ENCODE results near the gene NOC4L.

Gene NOC4L

DNA sequence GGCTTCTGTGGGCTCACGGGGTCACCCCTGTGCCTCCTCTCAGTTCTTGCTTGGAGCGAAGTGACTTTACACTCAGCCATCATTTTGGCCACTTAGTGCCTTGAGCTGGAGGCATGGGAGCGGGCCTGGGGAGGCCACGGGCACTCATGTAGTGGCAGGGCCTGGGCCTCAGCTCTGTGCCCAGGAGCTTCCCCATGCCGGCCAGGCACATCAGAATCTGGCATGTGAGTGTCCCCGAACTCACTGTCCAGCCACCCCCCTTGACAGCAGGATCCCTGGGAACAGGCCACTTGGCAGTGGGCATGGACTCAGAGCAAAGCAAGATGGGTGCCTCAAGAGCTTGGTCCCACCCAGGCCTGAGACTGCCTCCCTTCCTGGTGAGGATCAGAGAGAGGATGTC lies 29.6 kb upstream of the NOC4L start:
- Histone ChIP-seq H3K4me1 (ENCODE audit: insufficient read depth, low read length) (no peaks in the 10 kb centered on the region), H3K36me3 (ENCODE audit: insufficient read depth, low read length) (no peaks in the 10 kb centered on the region; the same call in 1 of the 2 replicates)

DNA sequence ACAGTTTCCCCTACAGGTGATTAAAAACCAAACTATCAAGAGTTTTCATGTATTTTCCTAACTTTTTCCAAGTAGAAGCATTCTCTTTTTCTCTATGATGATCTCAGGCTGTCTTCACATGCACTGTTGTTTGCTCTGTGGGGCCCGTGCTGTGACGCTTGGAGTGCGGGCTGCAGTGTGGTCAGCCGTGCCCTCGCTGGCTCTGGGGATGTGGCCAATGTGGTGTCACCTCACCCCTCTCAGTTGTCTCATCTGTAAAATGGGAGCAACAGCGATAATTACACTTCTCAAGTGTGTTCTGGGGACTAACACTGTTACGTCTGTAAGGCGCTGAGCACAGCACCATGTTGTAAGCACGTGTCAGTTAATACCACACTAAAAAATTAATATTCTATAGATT lies 28.8 kb upstream of the NOC4L start:
- Histone ChIP-seq H3K36me3 (ENCODE audit: insufficient read depth, low read length) (no peaks in the 10 kb centered on the region; the same call in 1 of the 2 replicates), H3K9me3 (ENCODE audit: control insufficient read depth, insufficient read depth, low read length) (no peaks in the 10 kb centered on the region), H3K4me1 (ENCODE audit: insufficient read depth, low read length) (no peaks in the 10 kb centered on the region), H3K9ac (ENCODE audit: low read depth, low read length) (no peak overlapping the region)

More for the DNA sequence above, 29.6 kb upstream of the NOC4L start:
- Histone ChIP-seq H3K9ac (ENCODE audit: low read depth, low read length) (no peak overlapping the region), H3K9me3 (ENCODE audit: control insufficient read depth, insufficient read depth, low read length) (no peaks in the 10 kb centered on the region)

DNA sequence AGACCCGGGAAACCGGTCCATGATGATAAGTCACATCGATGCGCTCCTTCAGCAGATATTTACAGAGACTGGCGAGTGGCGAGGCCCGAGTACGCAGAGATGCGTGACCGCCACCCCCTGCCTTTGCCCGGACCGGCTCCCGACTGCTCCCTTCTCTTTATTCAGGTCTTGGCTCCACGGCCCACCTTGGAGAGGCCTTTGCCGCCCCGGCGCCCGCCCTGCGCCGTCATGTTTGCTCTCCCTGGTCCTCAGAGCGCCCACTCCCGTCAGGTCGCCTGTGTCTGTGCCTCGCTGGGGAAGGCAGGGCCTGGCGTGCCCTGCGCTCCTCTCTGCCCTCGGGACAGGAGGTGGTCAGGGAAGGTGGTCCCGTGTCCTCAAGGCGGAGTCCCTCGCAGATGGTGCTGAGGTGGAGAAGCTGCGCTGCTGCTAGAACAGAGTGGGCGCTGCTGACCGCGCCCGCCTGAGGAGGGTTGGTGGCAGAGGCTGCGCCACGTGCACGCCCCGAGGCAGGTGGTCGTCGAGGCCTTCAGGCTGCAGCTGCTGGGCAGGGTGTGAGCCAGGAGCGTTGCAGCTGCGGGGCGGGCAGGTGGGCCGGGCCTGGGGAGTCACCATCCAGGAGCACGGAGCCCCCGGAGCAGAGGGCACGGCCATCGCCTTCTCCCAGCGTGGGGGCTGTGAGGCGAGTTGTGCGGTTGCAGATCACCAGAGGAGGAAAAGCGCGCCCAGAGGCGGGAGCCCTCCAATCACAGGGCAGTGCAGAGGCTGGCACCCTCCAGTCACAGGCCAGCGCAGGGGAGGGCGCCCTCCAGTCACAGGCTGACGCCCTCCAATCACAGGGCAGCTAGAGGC lies 27.3 kb upstream of the NOC4L start:
- Histone ChIP-seq H3K4me1 (ENCODE audit: insufficient read depth, low read length) (no peaks in the 10 kb centered on the region), H3K36me3 (ENCODE audit: insufficient read depth, low read length) (no peaks in the 10 kb centered on the region; the same call in 1 of the 2 replicates), H3K9me3 (ENCODE audit: control insufficient read depth, insufficient read depth, low read length) (no peaks in the 10 kb centered on the region), H3K9ac (ENCODE audit: low read depth, low read length) (no peak overlapping the region)

- H3K4me1 ChIP-seq (ENCODE audit: insufficient read depth, low read length), result no peaks in the 10 kb centered on the region
- no peak overlapping the region for H3K9ac ChIP-seq (ENCODE audit: low read depth, low read length)
- no peaks in the 10 kb centered on the region for H3K9me3 ChIP-seq (ENCODE audit: control insufficient read depth, insufficient read depth, low read length)
- no peaks in the 10 kb centered on the region; the same call in 1 of the 2 replicates for H3K36me3 ChIP-seq (ENCODE audit: insufficient read depth, low read length)
These were observed 26.7 kb upstream of the NOC4L start for GRCh38 chr12:132117558-132117875.

DNA sequence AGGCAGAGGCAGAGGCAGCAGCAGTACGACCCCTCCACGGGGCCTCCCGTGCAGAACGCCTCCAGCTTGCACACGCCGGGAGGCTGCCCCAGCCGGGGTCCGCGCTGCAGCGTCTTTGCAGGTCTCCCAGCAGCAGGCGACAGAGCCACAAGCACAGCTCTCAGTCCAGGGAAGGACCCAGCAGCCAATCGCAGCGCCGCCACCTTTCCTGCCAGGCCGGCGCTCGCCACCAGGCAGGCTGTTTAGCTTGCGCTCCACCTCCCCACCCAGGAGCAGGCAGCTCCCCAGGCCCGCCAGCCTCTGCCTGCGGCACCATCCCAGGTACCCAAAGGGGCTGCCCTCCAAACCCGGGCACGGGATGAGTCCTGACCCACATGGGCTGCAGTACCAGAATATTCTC lies 25.4 kb upstream of the NOC4L start:
- H3K9ac ChIP-seq (ENCODE audit: low read depth, low read length), result no peak overlapping the region
- H3K36me3 ChIP-seq (ENCODE audit: insufficient read depth, low read length), result no peaks in the 10 kb centered on the region; the same call in 1 of the 2 replicates
- no peaks in the 10 kb centered on the region for H3K4me1 ChIP-seq (ENCODE audit: insufficient read depth, low read length)
- H3K9me3 ChIP-seq (ENCODE audit: control insufficient read depth, insufficient read depth, low read length), result no peaks in the 10 kb centered on the region

- no peaks in the 10 kb centered on the region for H3K4me1 ChIP-seq (ENCODE audit: insufficient read depth, low read length)
- no peaks in the 10 kb centered on the region; the same call in 1 of the 2 replicates for H3K36me3 ChIP-seq (ENCODE audit: insufficient read depth, low read length)
- no peaks in the 10 kb centered on the region for H3K9me3 ChIP-seq (ENCODE audit: control insufficient read depth, insufficient read depth, low read length)
- no peak overlapping the region for H3K9ac ChIP-seq (ENCODE audit: low read depth, low read length)
These were observed 23.0 kb upstream of the NOC4L start for GRCh38 chr12:132121283-132121682.

GRCh38 chr12:132123970-132124765 lies 20.1 kb upstream of the NOC4L start:
- no peaks in the 10 kb centered on the region for H3K4me1 ChIP-seq (ENCODE audit: insufficient read depth, low read length)
- H3K9ac ChIP-seq (ENCODE audit: low read depth, low read length), result no peak overlapping the region
- peaks cover 8% of the 10 kb centered on the region; the same call in 1 of the 2 replicates for H3K36me3 ChIP-seq (ENCODE audit: insufficient read depth, low read length)
- H3K9me3 ChIP-seq (ENCODE audit: control insufficient read depth, insufficient read depth, low read length), result peaks cover 7% of the 10 kb centered on the region; the same call in 1 of the 2 replicates

GRCh38 chr12:132124766-132125425 lies 19.4 kb upstream of the NOC4L start:
- H3K9ac ChIP-seq (ENCODE audit: low read depth, low read length), result no peak overlapping the region
- peaks cover 8% of the 10 kb centered on the region; the same call in 1 of the 2 replicates for H3K36me3 ChIP-seq (ENCODE audit: insufficient read depth, low read length)
- no peaks in the 10 kb centered on the region for H3K4me1 ChIP-seq (ENCODE audit: insufficient read depth, low read length)
- H3K9me3 ChIP-seq (ENCODE audit: control insufficient read depth, insufficient read depth, low read length), result peaks cover 7% of the 10 kb centered on the region

GRCh38 chr12:132125736-132126135 lies 18.5 kb upstream of the NOC4L start:
- no peak overlapping the region for H3K9ac ChIP-seq (ENCODE audit: low read depth, low read length)
- peaks cover 8% of the 10 kb centered on the region; the same call in 1 of the 2 replicates for H3K36me3 ChIP-seq (ENCODE audit: insufficient read depth, low read length)
- peaks cover 7% of the 10 kb centered on the region for H3K9me3 ChIP-seq (ENCODE audit: control insufficient read depth, insufficient read depth, low read length)
- H3K4me1 ChIP-seq (ENCODE audit: insufficient read depth, low read length), result no peaks in the 10 kb centered on the region

DNA sequence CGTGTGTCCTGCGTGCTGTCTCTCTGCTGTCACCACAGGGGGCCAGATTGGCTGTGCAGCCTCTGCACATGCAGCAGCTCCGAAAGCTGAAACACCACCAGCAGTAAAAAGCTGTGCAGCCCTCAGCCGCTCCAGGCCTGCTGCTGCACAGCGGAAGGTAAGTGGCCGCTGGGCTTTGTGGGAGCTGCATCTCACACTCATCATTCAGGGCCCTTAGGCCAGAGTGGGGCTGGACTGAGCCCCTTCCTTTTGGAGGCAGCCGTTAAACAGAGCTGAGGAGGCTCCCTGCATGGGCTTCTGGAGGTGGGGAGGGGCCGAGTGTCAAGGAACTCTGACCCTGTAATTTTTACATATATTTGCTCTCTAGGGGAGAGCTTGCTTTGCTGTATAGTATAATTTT lies 17.2 kb upstream of the NOC4L start:
- H3K4me1 ChIP-seq (ENCODE audit: insufficient read depth, low read length), result no peaks in the 10 kb centered on the region
- H3K9me3 ChIP-seq (ENCODE audit: control insufficient read depth, insufficient read depth, low read length), result peaks cover 7% of the 10 kb centered on the region
- H3K36me3 ChIP-seq (ENCODE audit: insufficient read depth, low read length), result peaks cover 8% of the 10 kb centered on the region; the same call in 1 of the 2 replicates
- no peak overlapping the region for H3K9ac ChIP-seq (ENCODE audit: low read depth, low read length)

DNA sequence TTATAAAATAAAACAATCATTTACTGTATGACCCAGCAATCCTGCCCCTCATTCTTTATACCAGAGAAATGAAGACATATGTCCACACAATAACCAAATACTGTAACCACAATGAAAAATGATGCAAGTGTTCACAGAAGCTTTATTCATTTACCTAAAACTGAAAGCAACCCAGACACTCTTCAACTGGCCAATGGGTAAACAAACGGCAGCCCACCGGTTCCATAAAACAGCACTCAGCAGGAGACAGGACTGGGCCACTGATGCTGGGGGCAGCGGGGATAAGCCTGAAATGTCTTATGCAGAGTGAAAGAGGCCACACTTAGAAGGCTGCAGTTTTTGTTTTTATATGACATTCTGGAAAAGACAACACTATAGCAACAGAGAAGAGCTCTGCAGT lies 15.2 kb upstream of the NOC4L start:
- Histone ChIP-seq H3K36me3 (ENCODE audit: insufficient read depth, low read length) (peaks cover 8% of the 10 kb centered on the region; the same call in 1 of the 2 replicates), H3K9me3 (ENCODE audit: control insufficient read depth, insufficient read depth, low read length) (peaks cover 7% of the 10 kb centered on the region), H3K4me1 (ENCODE audit: insufficient read depth, low read length) (no peaks in the 10 kb centered on the region), H3K9ac (ENCODE audit: low read depth, low read length) (no peak overlapping the region)

GRCh38 chr12:132130690-132131089 lies 13.6 kb upstream of the NOC4L start:
- Histone ChIP-seq H3K9me3 (ENCODE audit: control insufficient read depth, insufficient read depth, low read length) (peaks cover 7% of the 10 kb centered on the region), H3K9ac (ENCODE audit: low read depth, low read length) (no peak overlapping the region), H3K4me1 (ENCODE audit: insufficient read depth, low read length) (no peaks in the 10 kb centered on the region), H3K36me3 (ENCODE audit: insufficient read depth, low read length) (peaks cover 8% of the 10 kb centered on the region; the same call in 1 of the 2 replicates)

DNA sequence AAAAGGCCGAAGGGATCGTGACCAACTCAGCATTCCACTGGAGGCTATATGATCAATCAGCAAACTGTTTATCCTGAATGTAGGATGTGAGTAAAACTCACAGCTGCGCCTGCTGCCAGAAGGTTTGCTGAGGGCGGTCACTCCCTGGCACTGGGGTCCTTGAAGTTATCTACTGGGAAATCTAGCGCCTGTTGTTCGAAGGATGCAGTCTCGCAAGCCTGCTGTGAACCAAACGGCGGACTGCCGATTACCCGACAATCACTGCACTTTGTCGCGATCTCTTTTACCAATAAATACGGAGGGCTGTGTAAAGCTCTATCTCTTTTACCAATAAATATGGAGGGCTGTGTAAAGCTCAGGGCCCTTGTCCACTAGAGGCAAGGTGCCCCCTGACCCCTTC lies 13.0 kb upstream of the NOC4L start:
- peaks cover 8% of the 10 kb centered on the region; the same call in 1 of the 2 replicates for H3K36me3 ChIP-seq (ENCODE audit: insufficient read depth, low read length)
- H3K9ac ChIP-seq (ENCODE audit: low read depth, low read length), result no peak overlapping the region
- no peaks in the 10 kb centered on the region for H3K4me1 ChIP-seq (ENCODE audit: insufficient read depth, low read length)
- H3K9me3 ChIP-seq (ENCODE audit: control insufficient read depth, insufficient read depth, low read length), result peaks cover 7% of the 10 kb centered on the region

DNA sequence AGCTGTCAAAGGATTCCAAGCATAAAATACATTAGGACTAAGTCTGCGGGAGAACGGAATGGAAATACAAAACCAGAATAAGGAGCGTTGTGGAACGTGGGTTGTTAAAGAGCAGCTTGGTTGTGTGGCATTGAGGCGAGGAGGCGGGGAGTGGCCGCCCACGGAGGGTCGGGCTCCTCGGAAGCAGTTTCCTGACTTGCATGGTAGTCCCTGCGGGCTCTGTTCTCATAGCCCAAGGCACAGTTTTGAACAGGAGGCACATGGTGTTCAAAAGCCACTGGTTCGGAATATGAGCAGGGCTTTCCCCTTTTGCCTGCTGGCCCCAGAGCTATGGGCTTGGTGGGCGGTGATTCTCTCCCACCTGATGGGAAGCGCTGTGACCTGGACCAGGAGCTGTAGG lies 12.3 kb upstream of the NOC4L start:
- Histone ChIP-seq H3K36me3 (ENCODE audit: insufficient read depth, low read length) (peaks cover 8% of the 10 kb centered on the region; the same call in 1 of the 2 replicates), H3K9ac (ENCODE audit: low read depth, low read length) (no peak overlapping the region), H3K4me1 (ENCODE audit: insufficient read depth, low read length) (no peaks in the 10 kb centered on the region), H3K9me3 (ENCODE audit: control insufficient read depth, insufficient read depth, low read length) (peaks cover 7% of the 10 kb centered on the region)
